G401.6 (cell line): ENCODE data around the gene SLC25A53.
"Not testable (repeated sequence)": the region's sequence is repeated elsewhere in the genome, so short reads cannot be mapped to it uniquely, and the experiment has no call there.

ENCODE experiments used
- FAIRE-seq: peaks from 2 replicates; lab custom pipeline; 2012; peaks lifted over from hg19 to GRCh38; lab: Jason Lieb, UNC

The SLC25A53 gene

GRCh38 chrX:104130808-104131207 lies 26.0 kb downstream of the SLC25A53 start:
- FAIRE-seq: no peak

GRCh38 chrX:104126856-104127255 lies 30.0 kb downstream of the SLC25A53 start:
- FAIRE-seq: no peak

GRCh38 chrX:104122829-104123228 lies 34.0 kb downstream of the SLC25A53 start:
- no peak for FAIRE-seq

GRCh38 chrX:104118765-104119164 lies 38.0 kb downstream of the SLC25A53 start:
- FAIRE-seq: no peak

GRCh38 chrX:104117759-104118158 lies 39.0 kb downstream of the SLC25A53 start:
- no peak for FAIRE-seq

GRCh38 chrX:104113222-104113965 lies 43.4 kb downstream of the SLC25A53 start:
- FAIRE-seq: peak; percentile 59

GRCh38 chrX:104112326-104112951 lies 44.4 kb downstream of the SLC25A53 start, which contains the start of gene ZCCHC18:
ZCCHC18 (plus strand) TSS chrX:104112523; CDS start chrX:104114112, 1,589 bp downstream.
- FAIRE-seq: no peak

GRCh38 chrX:104110491-104111240 lies 46.1 kb downstream of the SLC25A53 start:
- FAIRE-seq: not testable (repeated sequence)

GRCh38 chrX:104108955-104109354 lies 47.9 kb downstream of the SLC25A53 start:
- no peak for FAIRE-seq

GRCh38 chrX:104105330-104106262 lies 51.2 kb downstream of the SLC25A53 start:
- FAIRE-seq: no peak

GRCh38 chrX:104104676-104105075 lies 52.1 kb downstream of the SLC25A53 start:
- FAIRE-seq: no peak

- FAIRE-seq: no peak
These were observed 57.9 kb downstream of the SLC25A53 start for GRCh38 chrX:104098919-104099318.

GRCh38 chrX:104098151-104098808 lies 58.5 kb downstream of the SLC25A53 start:
- FAIRE-seq: peak; percentile 96

GRCh38 chrX:104085919-104086318 lies 70.9 kb downstream of the SLC25A53 start:
- FAIRE-seq: no peak

- FAIRE-seq: no peak
These were observed 71.3 kb downstream of the SLC25A53 start for GRCh38 chrX:104085477-104085876.

GRCh38 chrX:104084534-104085277 lies 72.1 kb downstream of the SLC25A53 start:
- FAIRE-seq: no peak

- no peak for FAIRE-seq
These were observed 72.7 kb downstream of the SLC25A53 start for GRCh38 chrX:104084063-104084462.

- FAIRE-seq: not testable (repeated sequence)
These were observed 79.0 kb downstream of the SLC25A53 start for GRCh38 chrX:104077854-104078253.

- not testable (repeated sequence) for FAIRE-seq
These were observed 80.9 kb downstream of the SLC25A53 start, which contains the start of gene TMSB15C for GRCh38 chrX:104075778-104076445. TMSB15C (minus strand) TSS chrX:104076236.

GRCh38 chrX:104062636-104063035 lies 94.2 kb downstream of the SLC25A53 start:
- not testable (repeated sequence) for FAIRE-seq
